OCI-LY1 (cell line): ENCODE data around the gene CCBE1.

Experiments used
- H2AFZ ChIP-seq: fragments of 200-600 bp; sonication (generic), shearing (Covaris generic); 2 replicates; pipeline ENCODE4 v1.6.0; 2014; ENCODE audit warnings: antibody characterized with exemption, mild to moderate bottlenecking, low read length
- H3F3A ChIP-seq: fragments of 200-600 bp; sonication (generic), shearing (Covaris generic); 2 replicates; pipeline ENCODE4 v1.6.0; 2014; ENCODE audit warnings: mild to moderate bottlenecking, antibody characterized with exemption, low read length, moderate library complexity; ENCODE audit not compliant: insufficient read depth
- H3K27ac ChIP-seq: fragments of 200-600 bp; sonication (generic); 2 replicates; pipeline ENCODE4 v1.5.1; 2014; ENCODE audit warnings: low read length, mixed run types, mild to moderate bottlenecking, low read depth; ENCODE audit not compliant: poor library complexity, severe bottlenecking
- H3K27me3 ChIP-seq: fragments of 200-600 bp; sonication (generic); 2 replicates; pipeline ENCODE4 v1.6.0; 2014; ENCODE audit warnings: antibody characterized with exemption, mild to moderate bottlenecking, low read length, moderate library complexity; ENCODE audit not compliant: insufficient read depth
- H3K36me3 ChIP-seq: fragments of 200-600 bp; sonication (generic); 2 replicates; pipeline ENCODE4 v1.6.1; 2014; ENCODE audit warnings: mild to moderate bottlenecking, antibody characterized with exemption, low read length, moderate library complexity, mixed read lengths; ENCODE audit not compliant: insufficient read depth
- H3K4me1 ChIP-seq: fragments of 200-600 bp; sonication (generic); 2 replicates; pipeline ENCODE4 v1.5.1; 2014; ENCODE audit warnings: mild to moderate bottlenecking, low read length, moderate library complexity; ENCODE audit not compliant: insufficient read depth, severe bottlenecking
- H3K4me2 ChIP-seq: fragments of 200-600 bp; sonication (generic), shearing (Covaris generic); 2 replicates; pipeline ENCODE4 v1.6.1; 2014; ENCODE audit warnings: low read length
- H3K4me3 ChIP-seq: fragments of 200-600 bp; sonication (generic); 2 replicates; pipeline ENCODE4 v1.5.1; 2014; ENCODE audit warnings: low read length, low read depth, mild to moderate bottlenecking, mixed read lengths; ENCODE audit not compliant: poor library complexity, severe bottlenecking
- H3K79me2 ChIP-seq: fragments of 200-600 bp; shearing (Covaris generic); 2 replicates; pipeline ENCODE4 v1.6.1; 2016; ENCODE audit warnings: mixed run types, low read length, mixed read lengths; ENCODE audit not compliant: insufficient read depth
- H3K9ac ChIP-seq: fragments of 200-600 bp; sonication (generic), shearing (Covaris generic); 2 replicates; pipeline ENCODE4 v1.6.1; 2014; ENCODE audit warnings: mild to moderate bottlenecking, low read length, mixed read lengths
- H3K9me2 ChIP-seq: fragments of 200-600 bp; sonication (generic), shearing (Covaris generic); 2 replicates; pipeline ENCODE4 v1.6.1; 2014; ENCODE audit warnings: low read depth, mild to moderate bottlenecking, low read length, mixed read lengths
- H3K9me3 ChIP-seq: fragments of 200-600 bp; shearing (Covaris generic); 2 replicates; pipeline ENCODE4 v1.6.1; 2014; ENCODE audit warnings: low read length, mixed read lengths
- H4K20me1 ChIP-seq: fragments of 200-600 bp; sonication (generic), shearing (Covaris generic); 2 replicates; pipeline ENCODE4 v1.6.0; 2016; ENCODE audit warnings: mild to moderate bottlenecking, low read length; ENCODE audit not compliant: insufficient read depth
- EZH2 ChIP-seq: fragments of 200-600 bp; sonication (generic), shearing (Covaris generic); IDR thresholded peaks from 2 replicates; pipeline ENCODE4 v1.8.0; 2017; ENCODE audit warnings: borderline replicate concordance, mixed run types, mild to moderate bottlenecking, antibody characterized with exemption, low read length, moderate library complexity, mixed read lengths
- TF ChIP-seq, protein P1 (sequence below): fragments of 200-600 bp; sonication (generic), shearing (Covaris generic); IDR thresholded peaks from 2 replicates; pipeline ENCODE4 v1.5.1; 2017; ENCODE audit warnings: mild to moderate bottlenecking, antibody characterized with exemption, low read length, moderate library complexity, mixed read lengths

The CCBE1 gene

DNA sequence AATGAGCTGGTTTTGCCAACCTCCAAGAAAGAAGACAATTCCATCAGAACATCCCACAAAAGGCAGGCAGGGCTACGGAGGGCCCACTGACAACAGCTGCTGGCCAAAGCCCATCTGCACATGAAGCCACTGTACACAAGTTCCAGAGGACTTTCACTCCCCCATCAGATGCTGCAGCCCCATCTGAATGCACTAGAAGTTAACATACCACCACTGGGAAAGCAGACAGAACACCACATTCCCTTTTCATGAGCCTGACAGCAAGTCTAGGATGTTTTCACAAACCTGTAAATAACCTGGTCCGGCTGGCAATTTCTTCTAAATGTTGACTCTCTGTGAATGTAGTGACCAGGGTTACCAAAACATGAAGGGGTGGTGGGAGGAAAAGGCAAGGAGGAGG lies 41.5 kb downstream of the CCBE1 start:
- Histone ChIP-seq H3K36me3 (no peaks in the 10 kb centered on the region), H3K9me3 (no peaks in the 10 kb centered on the region), H3K9ac (no peak overlapping the region), H3K27ac (no peak overlapping the region), H2AFZ (no peak overlapping the region), H3K9me2 (no peaks in the 10 kb centered on the region), H3F3A (no peaks in the 10 kb centered on the region), H3K4me2 (no peak overlapping the region), H4K20me1 (no peaks in the 10 kb centered on the region), H3K27me3 (no peaks in the 10 kb centered on the region), H3K4me1 (no peaks in the 10 kb centered on the region), H3K79me2 (no peaks in the 10 kb centered on the region), H3K4me3 (no peak overlapping the region)
- TF ChIP-seq, protein P1, sequence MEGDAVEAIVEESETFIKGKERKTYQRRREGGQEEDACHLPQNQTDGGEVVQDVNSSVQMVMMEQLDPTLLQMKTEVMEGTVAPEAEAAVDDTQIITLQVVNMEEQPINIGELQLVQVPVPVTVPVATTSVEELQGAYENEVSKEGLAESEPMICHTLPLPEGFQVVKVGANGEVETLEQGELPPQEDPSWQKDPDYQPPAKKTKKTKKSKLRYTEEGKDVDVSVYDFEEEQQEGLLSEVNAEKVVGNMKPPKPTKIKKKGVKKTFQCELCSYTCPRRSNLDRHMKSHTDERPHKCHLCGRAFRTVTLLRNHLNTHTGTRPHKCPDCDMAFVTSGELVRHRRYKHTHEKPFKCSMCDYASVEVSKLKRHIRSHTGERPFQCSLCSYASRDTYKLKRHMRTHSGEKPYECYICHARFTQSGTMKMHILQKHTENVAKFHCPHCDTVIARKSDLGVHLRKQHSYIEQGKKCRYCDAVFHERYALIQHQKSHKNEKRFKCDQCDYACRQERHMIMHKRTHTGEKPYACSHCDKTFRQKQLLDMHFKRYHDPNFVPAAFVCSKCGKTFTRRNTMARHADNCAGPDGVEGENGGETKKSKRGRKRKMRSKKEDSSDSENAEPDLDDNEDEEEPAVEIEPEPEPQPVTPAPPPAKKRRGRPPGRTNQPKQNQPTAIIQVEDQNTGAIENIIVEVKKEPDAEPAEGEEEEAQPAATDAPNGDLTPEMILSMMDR: no peak
- no peak for TF ChIP-seq EZH2

DNA sequence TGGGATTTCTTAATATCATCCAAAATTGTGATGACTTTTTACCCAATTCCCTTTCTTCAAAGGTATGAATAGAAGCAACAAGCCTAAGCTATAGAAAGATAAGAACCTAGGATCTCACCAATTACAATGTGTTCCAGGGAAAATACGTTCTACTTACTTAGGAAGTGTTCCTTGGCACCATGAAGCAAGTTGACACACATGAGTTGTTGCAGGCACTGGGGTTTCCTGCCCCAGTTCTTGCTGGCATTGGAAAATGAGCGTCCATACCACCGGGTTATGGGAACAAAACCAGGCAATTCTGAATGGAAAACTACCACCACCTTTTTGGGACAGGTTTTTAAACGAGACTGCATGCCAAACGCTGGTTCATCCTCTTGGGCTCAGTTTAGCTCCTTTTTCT lies 46.2 kb downstream of the CCBE1 start:
- H3F3A ChIP-seq: no peaks in the 10 kb centered on the region
- H3K4me1 ChIP-seq: no peaks in the 10 kb centered on the region
- no peak overlapping the region for H2AFZ ChIP-seq
- H3K27ac ChIP-seq: no peak overlapping the region
- H3K36me3 ChIP-seq: no peaks in the 10 kb centered on the region
- no peak overlapping the region for H3K4me2 ChIP-seq
- H3K4me3 ChIP-seq: no peak overlapping the region
- no peaks in the 10 kb centered on the region for H3K9me3 ChIP-seq
- TF ChIP-seq, protein P1: no peak
- H3K27me3 ChIP-seq: no peaks in the 10 kb centered on the region
- no peaks in the 10 kb centered on the region for H3K9me2 ChIP-seq
- H4K20me1 ChIP-seq: no peaks in the 10 kb centered on the region
- no peak overlapping the region for H3K9ac ChIP-seq
- H3K79me2 ChIP-seq: no peaks in the 10 kb centered on the region

GRCh38 chr18:59650266-59650820 lies 46.9 kb downstream of the CCBE1 start:
- no peaks in the 10 kb centered on the region for H4K20me1 ChIP-seq
- no peaks in the 10 kb centered on the region for H3K9me3 ChIP-seq
- H3K36me3 ChIP-seq: no peaks in the 10 kb centered on the region
- no peaks in the 10 kb centered on the region for H3K27me3 ChIP-seq
- H3K79me2 ChIP-seq: no peaks in the 10 kb centered on the region
- H3K9ac ChIP-seq: no peak overlapping the region
- no peak overlapping the region for H3K4me3 ChIP-seq
- no peak for TF ChIP-seq EZH2
- TF ChIP-seq, protein P1: no peak
- no peak overlapping the region for H3K4me2 ChIP-seq
- no peak overlapping the region for H2AFZ ChIP-seq
- no peaks in the 10 kb centered on the region for H3K9me2 ChIP-seq
- no peak overlapping the region for H3K27ac ChIP-seq
- H3K4me1 ChIP-seq: no peaks in the 10 kb centered on the region
- no peaks in the 10 kb centered on the region for H3F3A ChIP-seq
